Measurements from ENCODE around the gene SERP2.

SERP2 gene

GRCh38 chr13:44371421-44371820 is 2.2 kb upstream of the SERP2 start:
- POLR2A ChIA-PET (ENCODE audit: low non-redundant PET) = no interaction called here
- no peak overlapping the region for H3K27ac ChIP-seq
- CTCF ChIA-PET = no interaction called here
- no peak for TF ChIP-seq CTCF (conservative IDR thresholded peaks at IDR 0.05; ENCODE audit: low read depth)
- DNase-seq (ENCODE audit: low spot score) = no peak

- TF ChIP-seq CTCF (conservative IDR thresholded peaks at IDR 0.05; ENCODE audit: low read depth) = no peak
- H3K27ac ChIP-seq = no peak overlapping the region
- CTCF ChIA-PET = no interaction called here
- DNase-seq (ENCODE audit: low spot score) = no peak
- POLR2A ChIA-PET (ENCODE audit: low non-redundant PET) = no interaction called here
Observed at GRCh38 chr13:44373247-44373600, 400 bp upstream of the SERP2 start.

- TF ChIP-seq CTCF (conservative IDR thresholded peaks at IDR 0.05; ENCODE audit: low read depth) = no peak
- no peak for DNase-seq (ENCODE audit: low spot score)
- CTCF ChIA-PET = no interaction called here
- POLR2A ChIA-PET (ENCODE audit: low non-redundant PET) = no interaction called here
- H3K27ac ChIP-seq = no peak overlapping the region
Observed at GRCh38 chr13:44374348-44374712, 706 bp downstream of the SERP2 start.

- DNase-seq (ENCODE audit: low spot score) = no peak
- TF ChIP-seq CTCF (conservative IDR thresholded peaks at IDR 0.05; ENCODE audit: low read depth) = no peak
- H3K27ac ChIP-seq = no peak overlapping the region
- ChIA-PET CTCF (no interaction called here), POLR2A (ENCODE audit: low non-redundant PET) (no interaction called here)
Observed at GRCh38 chr13:44378277-44378676, 4.7 kb downstream of the SERP2 start.

- H3K27ac ChIP-seq = no peak overlapping the region
- ChIA-PET CTCF (no interaction called here), POLR2A (ENCODE audit: low non-redundant PET) (no interaction called here)
- TF ChIP-seq CTCF (conservative IDR thresholded peaks at IDR 0.05; ENCODE audit: low read depth) = no peak
- no peak for DNase-seq (ENCODE audit: low spot score)
Observed at GRCh38 chr13:44379885-44380284, 6.3 kb downstream of the SERP2 start.

- TF ChIP-seq CTCF (conservative IDR thresholded peaks at IDR 0.05; ENCODE audit: low read depth) = no peak
- CTCF ChIA-PET = no interaction called here
- no peak overlapping the region for H3K27ac ChIP-seq
- POLR2A ChIA-PET (ENCODE audit: low non-redundant PET) = no interaction called here
- DNase-seq (ENCODE audit: low spot score) = no peak
Observed at GRCh38 chr13:44380404-44381165, 7.0 kb downstream of the SERP2 start.
